Stimulated activated CD4-positive, alpha-beta T cell treated with anti-CD3 and anti-CD28 coated beads, Interleukin-1b, Interleukin-23, amount 100 ng/mL, for 48 hours (primary cell): Measurements from ENCODE around the gene SLC25A44.
A peak's percentile ranks its signal among the peaks of the same experiment; 100 is the strongest.

ENCODE experiments used
- DNase-seq: peaks from one replicate; pipeline ENCODE4 v3.0.0-alpha.2; 2020

The SLC25A44 gene, protein sequence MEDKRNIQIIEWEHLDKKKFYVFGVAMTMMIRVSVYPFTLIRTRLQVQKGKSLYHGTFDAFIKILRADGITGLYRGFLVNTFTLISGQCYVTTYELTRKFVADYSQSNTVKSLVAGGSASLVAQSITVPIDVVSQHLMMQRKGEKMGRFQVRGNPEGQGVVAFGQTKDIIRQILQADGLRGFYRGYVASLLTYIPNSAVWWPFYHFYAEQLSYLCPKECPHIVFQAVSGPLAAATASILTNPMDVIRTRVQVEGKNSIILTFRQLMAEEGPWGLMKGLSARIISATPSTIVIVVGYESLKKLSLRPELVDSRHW

DNA sequence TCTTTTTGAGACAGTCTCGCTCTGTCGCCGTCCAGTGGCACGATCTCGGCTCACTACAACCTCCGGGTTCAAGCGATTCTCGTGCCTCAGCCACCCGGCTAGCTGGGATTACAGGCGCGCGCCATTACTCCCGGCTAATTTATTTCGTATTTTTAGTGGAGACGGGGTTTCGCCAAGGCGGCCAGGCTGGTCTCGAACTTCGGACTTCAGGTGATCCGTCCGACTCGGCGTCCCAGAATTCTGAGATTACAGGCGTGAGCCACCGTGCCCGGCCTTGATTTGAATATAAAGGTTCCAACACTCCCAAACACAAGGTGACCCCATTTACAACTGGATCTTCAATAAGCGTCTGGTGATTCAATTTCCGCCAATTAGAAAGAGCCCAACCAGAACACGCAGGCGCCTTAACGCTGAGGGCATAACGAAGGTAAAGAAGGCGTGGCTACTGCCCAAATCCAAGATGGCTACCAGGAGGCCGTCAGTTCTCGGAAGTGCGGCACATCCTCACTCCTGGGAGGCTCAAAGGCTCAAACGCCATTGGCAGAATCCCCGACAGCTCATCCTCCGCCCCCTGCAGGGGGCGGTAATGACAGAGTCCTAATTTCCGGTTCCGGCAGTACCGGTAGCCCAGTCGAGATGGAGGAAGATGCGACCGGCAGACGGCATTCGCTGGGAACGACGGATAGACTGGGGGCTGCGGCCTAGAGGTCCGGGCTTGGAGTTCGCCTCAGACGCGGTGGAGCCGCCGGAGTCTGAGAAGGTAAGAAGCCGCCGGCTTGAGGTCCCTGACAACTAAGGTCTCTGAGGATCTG is at the start of gene SLC25A44:
TSS of gene SLC25A44 (plus strand) at position 617 of the 812 bp plus-strand sequence. CDS start 5,744 bp downstream, outside the sequence.
- peak; percentile 97 for DNase-seq

DNA sequence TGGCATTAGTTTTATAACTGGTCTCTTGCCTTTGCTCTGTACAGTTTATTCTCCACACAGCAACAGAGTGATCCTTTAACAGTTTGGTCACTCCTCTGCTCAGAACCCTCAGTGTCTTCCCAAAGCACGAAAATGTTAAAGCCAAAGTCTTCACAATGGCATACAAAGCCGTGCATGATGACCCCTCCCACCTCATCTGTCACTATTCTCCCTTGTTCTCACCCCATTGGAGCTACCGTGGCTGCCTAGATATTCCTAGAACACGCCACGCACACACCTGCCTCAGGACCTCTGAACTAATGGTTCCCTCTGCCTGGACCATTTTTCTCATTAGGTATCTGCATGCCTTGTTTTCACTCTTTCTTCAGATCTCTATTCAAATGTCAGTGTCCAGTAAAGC is 49.2 kb upstream of the SLC25A44 start:
- DNase-seq: no peak

DNA sequence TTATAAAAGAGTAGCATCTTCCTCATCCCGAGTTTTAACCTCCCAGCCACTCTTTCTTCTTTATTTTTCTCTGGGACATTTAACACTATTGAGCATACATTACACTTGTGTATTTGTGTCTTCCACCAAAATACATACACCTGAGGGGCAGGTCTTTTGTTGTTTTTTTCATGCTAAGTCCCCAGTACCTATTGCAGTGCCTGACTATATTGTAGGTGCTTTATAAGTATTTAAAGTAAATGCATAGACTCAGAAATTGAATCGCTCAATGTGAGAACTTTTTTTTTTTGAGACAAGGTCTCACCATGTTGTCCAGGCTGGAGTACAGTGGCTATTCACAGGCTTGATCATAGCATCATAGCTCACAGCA is 48.3 kb upstream of the SLC25A44 start:
- DNase-seq: no peak

DNA sequence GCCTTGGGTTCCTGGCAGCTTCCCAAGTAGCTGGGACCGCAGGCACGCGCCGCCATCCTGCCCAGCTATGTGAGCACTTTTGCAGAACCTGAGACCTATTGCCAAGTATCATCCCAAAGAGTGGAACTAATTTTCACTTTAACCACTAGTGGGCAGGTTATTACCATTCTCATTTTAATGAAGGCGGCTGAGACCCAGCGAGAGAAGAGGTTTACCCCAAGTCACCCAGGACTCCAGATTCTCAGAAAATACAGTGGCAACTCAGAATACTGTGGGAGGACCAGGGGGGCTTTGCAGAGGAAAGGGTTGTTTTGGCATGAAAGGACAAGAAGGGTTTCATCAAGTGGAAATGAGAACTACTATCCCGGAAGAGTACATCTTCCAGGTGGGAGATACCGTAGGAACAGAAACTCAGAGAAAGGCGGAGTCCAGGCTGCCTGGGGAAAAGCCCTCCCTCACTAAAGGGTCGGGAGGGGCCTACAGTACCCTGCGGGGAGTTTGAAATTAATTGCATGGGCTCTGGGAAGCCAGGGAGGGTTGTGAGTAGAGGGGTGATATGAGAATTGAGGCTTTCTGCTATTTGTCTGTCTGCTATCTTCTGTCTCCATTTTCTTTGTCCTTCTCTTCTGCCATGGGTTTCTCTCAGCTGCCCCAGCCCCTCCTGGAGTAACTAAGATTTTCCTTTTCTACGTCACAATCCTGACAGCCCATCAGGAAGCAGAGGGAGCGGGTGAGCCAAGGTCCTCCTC is 47.7 kb upstream of the SLC25A44 start:
- peak; percentile 33 for DNase-seq

DNA sequence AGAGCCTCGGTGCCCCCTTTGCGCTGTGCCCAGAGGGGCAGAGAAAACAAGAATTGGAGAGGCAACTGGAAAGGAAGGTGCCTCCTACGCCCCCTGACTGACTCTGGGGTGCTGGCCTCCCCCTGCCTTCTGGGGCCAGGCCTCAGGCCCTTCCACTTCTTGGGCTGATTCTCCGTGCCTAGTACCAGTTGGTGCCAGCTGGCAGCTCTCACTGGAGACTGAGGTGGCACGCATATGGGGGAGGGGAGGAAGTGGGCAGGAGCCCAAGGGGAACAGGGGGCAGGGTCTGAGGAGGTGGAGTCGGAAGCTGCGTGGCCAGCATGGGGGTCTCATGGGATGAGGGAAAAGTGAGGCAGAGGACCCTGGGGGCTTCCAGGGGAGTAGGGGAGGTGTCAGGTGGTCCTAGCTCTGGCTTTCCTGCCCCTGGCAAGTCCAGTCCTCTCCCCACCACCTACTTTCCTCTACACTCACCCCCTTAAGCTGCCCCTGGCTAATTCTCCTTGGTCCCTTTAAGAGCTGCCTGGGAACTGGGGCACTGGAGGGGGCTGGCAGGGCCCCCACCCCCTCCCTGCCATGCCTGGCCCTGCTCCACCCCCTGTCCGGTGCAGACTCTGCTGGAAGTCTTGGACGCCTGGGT is 47.0 kb upstream of the SLC25A44 start:
- no peak for DNase-seq

DNA sequence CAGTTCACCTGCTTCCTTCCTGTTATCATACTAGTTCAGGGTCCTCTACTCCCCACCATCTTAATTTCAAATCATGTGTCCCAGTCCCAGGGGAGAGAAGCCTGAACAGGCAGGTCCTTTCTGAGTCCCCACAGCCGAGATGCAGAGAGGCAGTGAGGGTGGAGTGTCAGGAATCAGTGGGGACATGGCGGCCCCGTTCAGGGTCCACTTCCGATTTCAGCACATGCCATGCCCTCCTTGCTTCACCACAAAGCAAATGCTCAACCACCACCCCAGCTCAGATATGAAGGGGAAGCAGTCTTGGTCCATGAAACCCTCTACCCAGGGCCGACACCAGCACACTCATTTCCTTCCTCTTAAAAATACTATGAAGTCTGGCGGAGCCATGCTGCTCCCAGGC is 45.7 kb upstream of the SLC25A44 start:
- no peak for DNase-seq

DNA sequence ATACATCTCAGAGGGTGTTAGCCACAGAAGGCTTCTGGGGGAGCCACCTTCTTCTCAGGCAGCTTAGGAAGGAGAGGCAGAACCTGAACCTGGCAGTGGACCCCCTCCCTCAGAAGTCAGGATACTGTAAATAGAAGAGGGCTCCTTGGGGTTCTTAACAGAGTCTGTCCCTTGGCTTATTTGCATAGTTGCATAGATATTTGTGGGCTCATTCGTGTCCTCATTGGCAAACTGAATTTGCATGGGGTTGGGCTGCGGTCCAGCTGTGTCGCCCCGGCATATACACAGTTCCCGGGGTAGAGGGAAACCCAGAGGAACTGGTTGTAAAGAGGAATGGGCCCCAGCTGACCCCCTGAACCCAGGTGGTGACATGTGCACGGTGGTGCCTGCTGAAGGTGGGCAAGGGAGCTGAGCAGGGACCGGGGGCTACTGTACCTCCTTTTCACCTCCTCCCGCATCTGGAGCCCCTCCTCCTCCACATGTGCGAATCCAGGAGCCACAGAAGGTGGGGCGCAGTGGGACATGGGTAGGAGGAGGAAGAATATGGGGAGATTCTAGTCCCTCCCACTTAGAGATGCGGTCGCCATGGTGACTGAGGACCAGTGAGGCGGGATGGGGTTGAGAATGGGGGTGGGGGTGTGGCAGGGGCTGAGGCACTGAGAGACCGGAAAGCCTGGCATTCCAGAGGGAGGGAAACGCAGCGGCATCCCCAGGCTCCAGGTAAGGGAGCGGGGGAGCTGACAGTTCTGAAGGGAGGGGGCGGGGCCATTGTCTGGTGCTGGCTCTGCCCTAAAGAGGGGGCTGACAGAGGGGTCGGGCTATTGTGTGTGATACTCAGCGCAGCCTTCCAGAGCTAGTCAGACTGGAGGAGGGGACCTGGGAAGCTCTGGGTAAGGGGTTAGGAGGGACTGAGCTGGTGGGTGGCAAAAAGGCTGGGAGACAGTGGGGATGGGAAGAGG is 44.3 kb upstream of the SLC25A44 start:
- DNase-seq: no peak

DNA sequence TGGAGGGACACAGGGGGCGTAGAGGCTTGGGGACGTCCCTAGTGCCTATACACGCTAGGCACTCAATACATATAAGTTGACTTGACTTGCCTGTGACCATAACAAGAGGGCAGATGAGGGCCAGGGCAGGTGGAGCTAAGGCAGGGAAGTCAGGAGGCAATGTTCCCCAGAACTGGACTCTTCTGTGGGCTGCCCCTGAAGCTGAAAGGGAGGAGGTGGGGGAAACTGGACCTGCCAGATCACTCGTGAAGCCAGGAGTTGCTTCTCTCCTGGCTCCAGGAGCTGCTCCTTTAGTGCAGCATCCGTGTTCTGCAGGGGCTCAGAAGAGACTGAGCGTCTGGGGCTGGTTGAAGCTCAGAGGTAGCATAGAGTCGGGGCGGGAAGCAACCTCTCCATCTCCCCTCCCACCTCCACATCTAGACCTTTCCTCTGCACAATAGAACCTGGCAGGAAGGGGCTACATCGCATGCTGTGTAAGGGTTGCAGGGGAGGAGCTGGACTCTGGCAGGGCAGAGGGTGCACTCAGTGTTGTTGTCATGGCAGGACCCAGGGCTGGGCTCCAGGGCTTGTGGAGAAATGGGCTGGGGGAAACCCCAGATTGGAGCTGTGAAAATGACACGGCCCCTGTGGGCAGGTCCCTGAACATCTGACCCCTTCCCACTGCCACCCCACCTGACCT is 43.4 kb upstream of the SLC25A44 start:
- no peak for DNase-seq

DNA sequence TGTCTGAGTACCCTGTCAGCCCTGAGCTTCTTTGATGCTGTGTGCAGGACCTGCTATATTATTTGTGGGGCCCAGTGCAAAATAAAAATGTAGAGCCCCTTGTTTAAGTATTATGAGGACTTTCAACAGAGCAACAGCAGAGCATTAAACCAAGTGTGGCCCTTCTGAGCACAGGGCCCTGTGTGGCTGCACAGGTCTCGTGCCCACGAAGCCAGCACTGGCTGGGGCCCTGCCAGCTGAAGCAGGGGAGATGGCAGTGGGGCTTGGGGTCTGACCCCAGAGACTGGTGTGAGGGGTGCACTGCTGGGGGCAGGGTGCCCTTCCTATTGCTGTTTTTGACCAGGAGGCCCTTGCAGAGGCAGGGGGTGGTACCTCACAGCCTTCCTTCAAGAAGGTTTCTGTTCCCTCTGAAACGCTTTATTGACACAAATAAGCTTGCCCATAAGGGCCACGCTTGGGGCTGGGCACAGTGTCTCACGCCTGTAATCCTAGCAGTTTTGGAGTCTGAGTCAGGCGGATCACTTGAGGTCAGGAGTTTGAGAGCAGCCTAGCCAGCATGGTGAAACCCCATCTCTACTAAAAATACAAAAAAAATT is 42.7 kb upstream of the SLC25A44 start:
- DNase-seq: no peak

DNA sequence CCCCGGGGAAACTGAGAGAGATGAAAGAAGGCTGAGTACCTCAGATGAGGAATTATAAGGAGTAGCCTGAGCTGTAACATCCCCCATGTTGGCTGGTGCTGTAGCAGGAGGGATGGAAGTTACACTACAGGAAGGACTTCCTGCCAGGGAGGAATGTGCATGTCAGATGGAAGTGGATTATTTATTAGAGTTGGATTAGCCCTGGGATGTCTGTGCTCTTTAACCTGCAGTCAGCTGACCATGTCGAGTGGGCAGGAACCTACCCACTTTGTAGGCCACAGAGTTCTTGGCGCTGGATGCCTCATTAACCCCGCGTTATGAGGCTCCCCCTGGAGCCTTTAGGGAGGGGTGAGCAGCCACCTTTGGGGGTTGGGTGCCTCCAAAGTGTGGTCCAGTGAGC is 41.3 kb upstream of the SLC25A44 start:
- DNase-seq: no peak

DNA sequence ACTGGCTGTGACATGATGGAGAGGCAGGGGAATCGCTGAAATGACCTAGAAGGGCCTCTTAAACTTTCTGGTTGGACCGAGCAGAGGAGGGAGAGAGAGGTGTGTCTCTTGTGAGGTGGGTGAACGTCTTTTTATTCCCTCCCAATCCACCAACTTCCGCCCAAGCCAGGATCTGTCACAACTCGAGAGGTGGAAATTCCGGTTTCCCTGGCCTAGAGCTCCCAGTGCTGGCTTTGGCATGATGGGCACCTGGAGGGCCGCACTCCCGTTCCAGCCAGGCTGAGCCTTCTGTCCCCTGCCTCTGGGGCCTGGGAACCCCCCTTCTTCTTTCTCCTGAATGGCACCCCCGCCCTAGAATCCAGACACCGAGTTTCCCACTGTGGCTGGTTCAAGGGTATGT is 40.5 kb upstream of the SLC25A44 start, which contains the start of gene SEMA4A:
TSS of gene SEMA4A (plus strand) at position 224 of the 400 bp plus-strand sequence. CDS start 994 bp downstream, outside the sequence.
- no peak for DNase-seq

DNA sequence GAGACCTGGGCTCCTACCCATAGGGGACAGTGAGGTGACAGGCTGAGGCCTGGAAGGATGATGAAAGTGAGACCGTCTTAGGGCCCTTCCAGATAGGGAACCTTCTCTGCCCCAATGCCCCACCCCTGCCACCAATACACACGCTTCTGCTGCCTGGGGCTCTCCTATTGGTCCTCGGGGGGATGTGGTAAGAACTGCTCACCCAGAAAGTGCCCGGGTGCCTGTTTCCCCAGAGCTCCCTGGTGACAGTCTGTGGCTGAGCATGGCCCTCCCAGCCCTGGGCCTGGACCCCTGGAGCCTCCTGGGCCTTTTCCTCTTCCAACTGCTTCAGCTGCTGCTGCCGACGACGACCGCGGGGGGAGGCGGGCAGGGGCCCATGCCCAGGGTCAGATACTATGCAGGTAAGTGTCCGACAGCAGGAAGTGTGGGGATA is 39.6 kb upstream of the SLC25A44 start:
- peak; percentile 78 for DNase-seq

DNA sequence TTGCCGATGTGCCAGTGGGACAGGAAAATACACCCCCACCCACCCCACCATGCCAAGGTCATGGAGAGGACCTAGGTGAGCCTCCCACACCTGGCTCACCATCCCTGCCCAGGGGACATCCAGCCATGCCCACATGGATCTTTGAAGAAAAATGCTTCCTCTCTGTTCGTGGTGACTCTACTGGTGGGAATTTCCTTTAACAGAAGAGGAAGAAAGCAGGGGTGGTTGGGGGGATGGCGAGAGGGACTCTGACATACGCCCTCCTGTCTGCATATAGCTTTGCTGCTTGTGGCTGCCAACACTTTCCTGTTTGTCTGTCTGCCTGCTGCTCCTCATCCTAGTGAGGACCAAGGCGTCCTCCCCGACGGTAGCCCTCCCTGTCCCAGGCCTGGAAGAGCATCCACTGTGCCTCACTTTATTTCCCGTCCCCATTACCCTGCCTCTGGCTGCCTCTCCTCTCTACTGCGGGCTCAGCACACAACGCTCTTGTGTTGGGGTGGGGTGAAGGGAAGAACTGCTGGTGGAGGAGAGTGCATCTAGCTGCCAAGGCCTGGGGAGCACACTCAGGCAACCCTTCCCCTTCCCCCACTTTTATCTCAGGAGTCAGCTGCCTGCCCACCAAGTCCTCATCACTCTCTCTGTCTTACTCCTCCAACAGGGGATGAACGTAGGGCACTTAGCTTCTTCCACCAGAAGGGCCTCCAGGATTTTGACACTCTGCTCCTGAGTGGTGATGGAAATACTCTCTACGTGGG is 38.0 kb upstream of the SLC25A44 start:
- DNase-seq: no peak

DNA sequence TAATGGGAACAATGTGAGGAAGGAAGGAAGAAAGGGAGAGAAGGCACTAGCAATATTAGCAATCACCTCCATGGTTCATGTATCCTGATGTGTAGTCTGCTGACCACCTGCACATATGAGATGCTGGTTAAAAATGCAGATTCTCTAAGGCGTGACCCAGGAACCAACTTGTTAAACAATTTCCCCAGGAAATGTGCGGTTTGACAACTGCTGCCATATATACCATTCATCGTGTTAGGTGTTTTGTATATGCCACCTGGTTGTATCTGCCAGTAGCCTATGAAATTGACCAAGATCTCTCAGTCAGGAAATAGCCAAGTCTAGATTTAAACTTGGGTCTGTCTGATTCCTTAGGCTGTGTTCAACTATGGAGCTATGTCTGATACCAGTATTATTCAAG is 36.4 kb upstream of the SLC25A44 start:
- DNase-seq: no peak

DNA sequence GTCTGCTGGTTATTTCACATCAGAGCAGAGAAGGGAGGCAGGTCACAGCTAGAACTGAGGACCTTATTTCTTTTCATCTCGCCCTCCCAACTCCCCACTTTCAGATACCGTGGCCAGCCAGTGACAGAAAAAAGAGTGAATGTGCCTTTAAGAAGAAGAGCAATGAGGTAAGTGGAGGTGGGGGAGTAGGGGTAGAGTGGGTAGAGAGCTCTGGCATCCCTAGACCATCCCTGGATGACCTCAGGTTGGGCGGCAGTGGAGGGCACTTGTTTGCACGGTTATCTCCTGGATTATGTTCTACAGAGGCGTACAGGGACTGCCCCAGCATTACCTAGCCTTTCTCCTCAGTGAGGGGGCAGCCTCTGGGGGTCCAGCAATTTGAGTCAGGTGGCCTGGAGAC is 35.9 kb upstream of the SLC25A44 start:
- DNase-seq: no peak

DNA sequence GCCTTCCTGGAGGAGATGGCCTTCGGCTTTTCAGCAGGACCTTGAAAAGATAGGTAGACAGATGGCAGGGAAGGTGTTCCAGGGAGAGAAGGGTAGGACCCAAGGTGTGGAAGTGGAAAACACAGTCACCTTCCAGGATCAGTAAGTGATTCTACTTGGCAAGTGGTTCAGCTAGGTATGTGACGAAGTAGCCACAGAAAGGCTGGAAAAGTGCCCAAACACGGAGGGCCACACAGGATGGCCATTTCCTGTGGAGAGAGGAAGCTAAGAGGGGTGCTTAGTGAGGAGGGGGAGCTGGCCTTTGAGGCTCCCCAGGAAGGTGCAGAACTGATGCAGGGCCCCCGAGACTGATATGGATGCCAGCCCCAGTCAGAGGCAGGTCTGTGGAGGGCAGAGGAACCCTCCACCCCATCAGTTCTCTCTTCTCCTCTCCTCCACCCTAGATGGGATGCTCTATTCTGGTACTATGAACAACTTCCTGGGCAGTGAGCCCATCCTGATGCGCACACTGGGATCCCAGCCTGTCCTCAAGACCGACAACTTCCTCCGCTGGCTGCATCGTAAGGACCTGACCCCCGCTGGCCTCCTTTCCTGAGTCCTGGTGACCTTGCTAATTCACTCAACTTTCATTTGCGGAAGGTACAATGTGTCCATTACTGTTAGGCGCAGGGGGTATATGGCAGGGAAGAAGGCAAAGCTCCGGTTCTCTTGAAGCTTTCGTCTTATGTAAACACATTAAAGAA is 33.7 kb upstream of the SLC25A44 start:
- DNase-seq: no peak

DNA sequence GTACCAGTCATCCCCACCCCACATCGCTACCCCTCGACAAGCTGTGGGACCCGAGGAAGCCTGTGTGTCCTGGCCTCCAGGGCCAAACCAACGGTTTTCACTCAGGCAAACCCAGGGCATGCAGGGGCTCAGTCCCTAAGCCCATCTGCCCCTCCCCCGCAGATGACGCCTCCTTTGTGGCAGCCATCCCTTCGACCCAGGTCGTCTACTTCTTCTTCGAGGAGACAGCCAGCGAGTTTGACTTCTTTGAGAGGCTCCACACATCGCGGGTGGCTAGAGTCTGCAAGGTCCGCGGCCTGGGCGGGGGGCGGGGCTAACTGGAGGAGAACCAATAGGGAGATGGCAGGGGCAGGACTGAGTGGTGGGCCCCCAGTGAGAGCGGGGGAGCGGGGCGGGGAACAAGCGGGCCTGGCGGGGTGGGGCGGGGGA is 33.1 kb upstream of the SLC25A44 start:
- peak; percentile 88 for DNase-seq

DNA sequence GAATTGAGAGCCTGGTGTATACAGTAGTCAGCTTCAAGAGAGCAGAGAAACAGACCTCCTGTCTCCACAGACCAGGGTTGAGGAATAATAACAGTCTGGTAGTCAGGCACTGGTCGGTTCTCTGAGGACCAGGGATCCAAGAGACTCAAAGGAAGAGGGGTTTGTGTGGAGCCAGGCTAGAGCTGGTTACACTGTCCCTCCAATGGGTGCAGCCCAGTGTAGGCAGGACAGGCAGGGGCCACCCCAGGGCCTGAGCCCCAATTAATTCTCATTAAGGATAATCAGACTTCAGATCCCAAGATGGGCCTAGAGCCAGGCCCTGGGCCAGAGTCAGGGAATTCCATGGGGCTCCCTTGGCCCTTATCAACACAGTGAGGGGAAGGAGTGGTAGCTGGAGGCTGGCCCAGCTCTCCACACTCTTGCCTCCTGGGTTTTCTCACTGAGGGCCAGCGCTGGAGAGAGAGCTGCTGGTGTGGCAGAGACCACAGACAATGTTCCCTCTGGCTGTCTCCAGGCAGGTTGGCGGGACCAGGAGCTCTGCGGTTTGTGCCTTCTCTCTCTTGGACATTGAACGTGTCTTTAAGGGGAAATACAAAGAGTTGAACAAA is 31.4 kb upstream of the SLC25A44 start:
- no peak for DNase-seq

DNA sequence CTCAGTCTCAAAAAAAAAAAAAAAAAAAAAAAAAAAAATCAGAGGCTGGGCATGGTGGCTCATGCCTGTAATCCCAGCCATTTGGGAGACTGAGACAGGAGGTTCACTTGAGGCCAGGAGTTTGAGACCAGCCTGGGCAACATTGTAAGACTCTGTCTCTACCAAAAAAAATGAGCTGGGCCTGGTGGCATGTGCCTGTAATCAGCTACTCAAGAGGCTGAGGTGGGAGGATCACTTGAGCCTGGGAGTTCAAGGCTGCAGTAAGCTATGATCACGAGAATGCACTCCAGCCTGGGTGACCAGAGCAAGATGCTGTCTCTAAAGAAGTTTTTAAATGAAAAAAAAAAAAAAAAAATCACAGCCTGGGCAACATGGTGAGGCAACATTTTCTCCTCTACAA is 30.2 kb upstream of the SLC25A44 start:
- DNase-seq: no peak
